HG03460 (cell line): ENCODE results near the gene NDUFA7.
"Not testable (repeated sequence)": the region's sequence is repeated elsewhere in the genome, so short reads cannot be mapped to it uniquely, and the experiment has no call there.

ENCODE experiments used
- ATAC-seq: cut with Tn5 transposase; IDR thresholded peaks from one replicate; pipeline ENCODE4 v1.9.1; 2021; ENCODE audit not compliant: unreplicated experiment

Gene NDUFA7

GRCh38 chr19:8269724-8270123 lies 51.5 kb downstream of the NDUFA7 start:
- ATAC-seq: no peak

GRCh38 chr19:8265872-8266271 lies 55.3 kb downstream of the NDUFA7 start:
- ATAC-seq: no peak

GRCh38 chr19:8264248-8264647 lies 56.9 kb downstream of the NDUFA7 start:
- ATAC-seq: not testable (repeated sequence)

GRCh38 chr19:8262431-8262830 lies 58.7 kb downstream of the NDUFA7 start:
- ATAC-seq: no peak

GRCh38 chr19:8261881-8262280 lies 59.3 kb downstream of the NDUFA7 start:
- ATAC-seq: no peak

GRCh38 chr19:8261347-8261746 lies 59.8 kb downstream of the NDUFA7 start:
- ATAC-seq: no peak
